HG02571 (cell line): ENCODE data around the gene KDM4C.
A peak's percentile ranks its signal among the peaks of the same experiment; 100 is the strongest.

ENCODE experiments used
- ATAC-seq: cut with Tn5 transposase; IDR thresholded peaks from one replicate; pipeline ENCODE4 v1.9.1; 2021; ENCODE audit warnings: mild to moderate bottlenecking, moderate library complexity; ENCODE audit not compliant: unreplicated experiment

Gene KDM4C

DNA sequence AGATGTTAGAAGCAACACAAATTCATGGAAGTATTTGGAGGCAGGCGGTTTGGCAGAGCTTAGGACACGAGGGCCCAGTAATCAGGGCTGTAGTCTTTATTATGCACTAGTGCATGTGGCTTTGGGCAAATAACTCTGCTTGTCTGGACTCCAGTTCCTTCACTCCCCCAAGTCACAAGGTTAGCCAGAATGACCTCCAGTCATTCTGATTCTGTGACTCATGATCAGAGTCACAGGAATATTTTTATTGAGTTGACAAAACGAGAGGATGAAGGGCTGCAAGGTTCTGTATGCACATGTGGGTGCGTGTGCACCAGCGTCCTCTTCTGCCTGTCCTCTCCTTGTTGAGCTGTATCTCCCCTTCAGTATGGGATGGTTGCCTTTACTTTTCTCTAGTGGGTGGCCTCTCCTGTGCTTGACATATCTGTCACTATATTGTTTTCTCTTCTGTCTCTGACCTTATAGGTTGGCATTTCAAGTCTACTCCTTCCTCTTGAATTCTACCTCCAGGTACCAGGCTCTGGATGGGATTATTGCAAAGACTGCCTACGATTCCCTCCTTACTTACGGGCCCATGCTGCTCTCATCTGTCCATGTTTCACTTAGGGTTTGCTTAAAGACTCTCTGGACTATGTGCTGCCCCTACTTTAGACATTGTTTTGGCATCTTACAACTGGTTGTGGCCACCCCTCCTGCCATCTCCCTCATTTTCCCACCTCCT is 94.6 kb downstream of the KDM4C start:
- no peak for ATAC-seq

DNA sequence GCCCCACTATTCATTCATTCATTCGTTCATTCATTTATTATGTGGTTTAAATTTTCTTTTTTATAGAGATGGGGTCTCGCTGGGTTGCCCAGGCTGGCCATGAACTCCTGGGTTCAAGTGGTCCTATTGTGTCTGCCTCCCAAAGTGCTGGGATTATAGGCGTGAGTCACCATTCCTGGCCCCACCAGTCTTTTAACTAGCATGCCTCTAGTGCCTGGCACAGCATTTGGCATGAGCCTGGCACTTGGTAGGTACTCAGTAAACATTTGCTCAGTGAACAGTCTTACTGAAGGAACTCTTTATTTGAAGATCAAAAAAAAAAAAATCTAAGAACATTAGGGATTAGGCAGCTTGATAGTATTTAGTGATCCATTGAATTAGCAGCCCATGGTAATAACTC is 98.1 kb downstream of the KDM4C start:
- ATAC-seq: no peak

DNA sequence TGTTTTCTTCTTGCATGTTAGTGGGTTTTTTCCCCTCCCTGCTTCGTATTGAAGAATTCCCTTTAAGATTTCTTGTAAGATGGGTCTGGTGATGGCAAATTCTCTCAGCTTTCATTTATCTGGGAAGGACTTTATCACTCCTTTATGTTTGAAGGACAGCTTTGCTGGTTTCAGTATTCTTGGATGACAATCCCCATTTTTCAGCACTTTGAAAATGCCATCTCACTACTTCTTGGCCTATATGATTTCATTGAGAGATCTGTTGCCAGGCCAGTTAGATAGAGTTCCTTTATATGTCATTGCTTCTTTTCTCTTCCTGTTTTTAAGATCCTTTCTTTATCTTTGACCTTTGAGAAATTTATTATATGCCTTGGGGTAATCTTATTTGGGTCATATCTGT is 106.3 kb downstream of the KDM4C start:
- no peak for ATAC-seq

DNA sequence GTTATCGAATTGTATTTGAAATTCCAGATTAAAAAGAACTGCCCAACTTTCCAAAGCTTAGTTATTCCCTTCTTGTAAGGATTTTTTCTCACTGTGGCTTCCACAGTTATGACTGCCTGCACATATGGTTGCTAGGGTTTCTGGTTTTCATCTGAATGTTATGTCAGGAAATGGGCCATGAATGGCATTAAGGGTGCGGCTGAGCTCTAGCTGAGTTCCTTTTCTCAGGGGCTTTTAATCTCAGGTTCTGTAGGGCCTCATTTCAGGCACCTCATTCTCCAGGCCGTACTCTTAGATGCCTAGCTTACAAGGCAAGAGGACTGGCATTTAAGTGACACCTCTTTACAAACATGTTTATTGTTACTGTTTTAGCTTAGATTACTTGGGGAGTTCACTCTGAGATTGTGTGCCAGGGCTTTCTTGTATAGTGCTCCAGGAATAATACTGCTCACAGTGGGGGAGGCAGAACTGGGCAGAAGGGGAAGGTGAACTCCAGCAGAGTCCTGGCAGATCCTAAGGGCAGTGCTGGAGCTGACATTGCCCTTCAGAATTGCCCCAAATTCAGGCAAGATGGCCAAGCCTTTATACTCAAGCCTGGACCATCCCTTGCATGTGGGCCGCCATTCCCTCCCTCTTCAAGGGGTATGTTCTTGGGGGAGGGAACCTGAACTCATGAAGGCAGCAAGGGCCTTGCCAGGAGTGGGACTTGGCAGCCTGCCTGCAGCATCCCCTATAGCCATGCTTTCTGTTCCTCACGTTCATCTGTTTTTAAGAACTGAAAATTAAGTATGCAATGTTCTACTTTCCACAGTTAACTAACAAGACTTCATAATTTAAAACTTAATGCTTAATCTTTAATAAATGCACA is 111.5 kb downstream of the KDM4C start:
- ATAC-seq: no peak

DNA sequence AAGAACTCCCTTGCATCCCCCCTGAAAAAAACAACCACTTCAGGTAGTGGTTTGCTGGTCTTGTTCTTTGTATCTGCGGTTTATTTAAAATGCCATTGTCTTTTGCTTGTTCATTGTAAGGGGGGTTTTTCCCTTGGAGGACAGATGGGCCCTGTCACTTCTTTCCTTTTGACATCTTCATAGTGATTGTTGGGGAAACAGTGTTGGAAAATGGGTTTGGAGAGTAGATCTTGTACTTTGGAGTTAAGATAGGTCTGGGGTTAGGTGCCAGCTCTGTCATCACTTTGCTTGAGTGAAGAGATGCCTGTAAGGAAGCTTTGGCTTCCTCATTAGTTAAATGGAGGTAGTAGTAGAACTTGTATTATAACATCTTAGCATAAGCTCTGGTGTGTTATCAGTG is 112.4 kb downstream of the KDM4C start:
- ATAC-seq: no peak

DNA sequence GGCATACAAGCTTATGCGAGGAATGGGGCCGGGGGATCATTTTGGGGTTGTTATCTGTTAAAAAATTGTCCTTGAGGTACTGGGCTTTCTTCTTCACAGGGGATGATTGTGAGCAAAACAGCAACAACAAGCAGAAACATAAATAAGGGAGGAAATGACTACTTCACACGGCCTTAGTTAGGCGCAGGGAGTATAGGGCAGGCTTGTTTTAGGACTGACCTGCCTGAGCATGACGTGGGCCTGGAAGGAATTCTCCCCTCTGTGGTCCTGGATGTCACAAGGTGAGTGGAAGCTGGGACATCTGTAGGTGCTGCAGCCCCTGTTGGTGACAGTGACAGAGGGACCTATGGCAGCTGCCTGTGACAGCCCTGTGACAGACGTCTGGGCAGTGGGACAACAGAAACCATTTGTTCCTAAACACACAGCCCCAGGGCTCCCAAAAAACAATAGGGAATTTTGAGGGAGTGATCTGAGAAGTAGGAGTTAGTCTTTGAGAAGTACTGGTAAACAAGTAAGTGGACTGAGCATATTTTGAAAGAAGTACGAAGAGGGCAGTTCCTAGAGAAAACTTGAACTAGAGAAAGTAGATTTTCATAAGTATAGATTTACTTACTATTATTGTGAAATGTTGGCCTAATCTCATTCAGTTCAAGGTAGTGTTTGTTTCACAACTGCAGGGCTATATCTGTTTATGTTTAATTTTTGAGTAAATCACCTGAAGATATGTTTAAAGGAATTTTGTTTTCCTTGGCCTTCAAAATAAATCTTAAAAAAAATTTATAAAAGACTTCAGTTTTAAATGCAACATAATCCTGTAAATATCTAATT is 113.1 kb downstream of the KDM4C start:
- no peak for ATAC-seq

DNA sequence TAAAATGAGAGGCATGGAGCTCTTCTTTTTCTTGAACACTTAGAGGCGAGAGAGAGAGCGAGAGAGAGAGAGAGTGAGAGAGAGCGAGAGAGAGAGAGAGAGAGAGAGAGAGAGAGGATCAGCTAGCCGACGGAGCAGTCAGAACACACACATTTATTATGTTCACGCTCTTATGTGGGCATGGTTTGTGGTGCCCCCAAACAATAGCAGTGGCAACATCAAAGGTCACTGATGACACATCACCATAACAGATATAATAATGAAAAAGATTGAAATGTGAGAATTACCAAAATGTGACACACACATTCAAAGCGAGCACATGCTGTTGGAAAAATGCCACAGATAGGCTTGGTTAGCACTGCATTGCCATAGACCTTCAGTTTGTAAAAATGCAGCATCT is 116.1 kb downstream of the KDM4C start:
- no peak for ATAC-seq

DNA sequence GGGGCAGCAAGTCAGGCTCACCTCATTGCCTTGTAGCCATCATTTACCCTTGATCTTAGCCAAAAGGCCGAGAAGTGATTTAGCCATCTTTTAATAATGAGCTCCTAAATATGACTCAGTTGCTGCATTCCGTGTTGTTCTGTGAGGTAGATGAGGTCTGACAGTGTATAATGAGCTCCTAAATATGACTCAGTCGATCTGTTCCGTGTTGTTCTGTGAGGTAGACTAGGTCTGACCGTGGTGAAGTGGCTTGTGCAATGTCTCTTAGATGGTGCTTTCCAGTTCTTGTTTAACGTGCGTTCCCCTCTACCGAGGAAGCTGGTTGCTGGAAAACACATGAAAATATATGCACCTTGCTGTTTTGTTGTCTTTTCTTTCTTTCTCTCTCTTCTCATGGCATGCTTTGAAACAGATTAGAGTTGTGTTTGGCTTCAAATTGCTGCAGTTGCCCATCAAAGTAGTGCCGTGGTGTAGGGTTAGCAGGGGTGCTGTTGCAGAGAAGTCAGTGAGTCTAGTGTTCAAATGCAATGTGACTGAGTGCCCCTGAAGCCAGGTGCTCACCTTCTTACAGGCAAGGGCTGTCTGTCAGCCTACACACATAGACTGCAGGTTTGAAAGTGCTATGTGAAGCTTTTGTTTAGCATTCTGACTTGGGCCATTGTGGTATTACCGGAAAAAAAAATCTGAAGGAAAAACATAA is 118.6 kb downstream of the KDM4C start:
- ATAC-seq: no peak

DNA sequence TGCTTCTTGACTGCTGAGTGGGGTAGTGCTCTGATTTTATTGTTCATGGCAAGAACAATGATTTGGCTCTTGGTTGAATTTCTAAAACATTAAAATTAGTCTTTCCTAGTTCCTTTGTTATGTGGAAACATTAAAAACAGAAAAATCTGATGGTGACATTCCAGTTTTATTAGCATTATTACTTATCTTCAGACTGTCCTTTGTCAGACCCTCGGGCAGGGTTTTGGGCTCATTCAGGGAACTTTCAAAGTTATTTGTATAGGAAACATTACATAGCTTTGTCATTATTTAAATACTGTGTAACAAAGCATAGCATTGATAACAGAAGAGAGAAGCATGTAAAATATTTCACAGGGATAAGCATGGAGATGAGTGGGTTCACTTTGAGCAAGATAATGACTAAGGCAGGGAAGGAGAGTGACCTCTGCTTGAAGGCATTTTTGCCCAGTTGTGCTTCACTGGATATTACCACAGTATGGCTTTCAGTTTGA is 119.9 kb downstream of the KDM4C start:
- no peak for ATAC-seq

DNA sequence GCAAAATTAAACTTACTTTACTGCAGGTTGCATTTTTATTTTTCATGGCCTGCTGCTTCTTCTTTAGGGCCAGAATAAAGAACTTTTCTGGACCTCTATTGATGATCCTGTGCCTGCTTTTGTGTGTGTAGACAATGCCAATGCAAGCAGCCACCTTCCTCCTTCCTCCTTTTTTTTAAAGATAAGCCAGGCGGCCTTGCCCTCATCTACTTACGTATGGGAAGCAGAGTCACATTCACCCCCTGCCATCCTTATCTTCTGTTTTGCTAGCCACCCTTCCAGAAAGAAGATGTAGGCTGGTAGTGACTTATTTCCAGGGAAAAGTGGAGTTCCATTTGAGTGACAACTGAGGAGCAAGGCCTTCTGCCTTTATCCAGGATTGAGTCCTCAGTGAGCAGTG is 122.9 kb downstream of the KDM4C start:
- no peak for ATAC-seq

DNA sequence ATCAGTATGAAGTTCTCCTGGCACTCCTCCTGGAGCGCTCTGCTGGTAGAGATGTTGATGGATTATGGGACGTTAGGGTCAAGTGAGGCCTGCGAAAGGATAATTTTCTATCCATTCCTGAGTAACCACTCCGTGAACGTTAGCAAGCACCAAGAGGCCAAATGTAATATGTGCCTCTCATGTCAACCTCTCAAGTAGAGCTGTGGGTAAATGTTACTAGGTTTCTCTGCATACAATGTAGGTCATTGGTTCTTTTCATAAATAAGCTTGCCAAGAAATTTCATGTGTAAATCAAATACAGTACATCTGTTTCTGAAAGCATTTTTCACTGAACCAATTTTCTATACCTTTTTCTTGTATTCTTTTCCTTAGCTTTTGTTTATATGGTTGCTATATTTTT is 126.3 kb downstream of the KDM4C start:
- no peak for ATAC-seq

DNA sequence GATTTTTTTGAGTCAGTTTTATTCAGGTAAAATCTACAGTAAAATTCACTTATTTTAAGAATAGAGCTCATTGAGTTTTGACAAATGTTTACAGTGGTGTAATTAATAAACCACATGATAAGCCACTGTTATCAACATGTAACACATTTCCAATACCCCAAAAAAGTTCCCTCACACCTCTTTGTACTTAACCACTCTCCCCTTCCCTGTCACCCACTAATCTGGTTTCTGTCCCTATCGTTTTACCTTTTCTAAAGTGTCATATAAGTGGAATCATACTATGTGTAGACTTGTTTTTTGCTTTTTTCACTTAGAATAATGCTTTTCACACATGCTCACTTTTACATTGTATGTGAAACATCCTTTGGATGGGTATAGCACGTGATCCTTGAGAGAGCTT is 127.2 kb downstream of the KDM4C start:
- ATAC-seq: no peak

DNA sequence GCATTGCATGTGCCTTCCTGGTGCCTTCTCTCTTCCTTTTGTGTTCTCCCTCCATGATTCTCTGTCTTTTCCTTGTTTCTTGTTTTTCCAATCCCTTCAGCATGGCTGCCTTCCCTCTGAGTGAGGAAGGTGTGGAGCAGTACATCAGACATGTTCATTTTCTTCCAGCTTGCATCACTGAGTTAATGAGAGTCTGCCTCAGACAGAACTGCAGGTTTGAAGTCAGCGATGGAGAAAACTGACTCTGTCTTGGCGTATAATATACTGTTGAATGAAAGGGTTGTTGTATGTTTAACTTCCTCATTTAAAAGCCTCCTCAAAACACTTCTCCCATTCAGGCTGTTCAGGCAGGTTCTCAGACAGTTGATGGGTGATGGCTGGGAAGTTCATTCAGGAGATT is 129.3 kb downstream of the KDM4C start:
- no peak for ATAC-seq

DNA sequence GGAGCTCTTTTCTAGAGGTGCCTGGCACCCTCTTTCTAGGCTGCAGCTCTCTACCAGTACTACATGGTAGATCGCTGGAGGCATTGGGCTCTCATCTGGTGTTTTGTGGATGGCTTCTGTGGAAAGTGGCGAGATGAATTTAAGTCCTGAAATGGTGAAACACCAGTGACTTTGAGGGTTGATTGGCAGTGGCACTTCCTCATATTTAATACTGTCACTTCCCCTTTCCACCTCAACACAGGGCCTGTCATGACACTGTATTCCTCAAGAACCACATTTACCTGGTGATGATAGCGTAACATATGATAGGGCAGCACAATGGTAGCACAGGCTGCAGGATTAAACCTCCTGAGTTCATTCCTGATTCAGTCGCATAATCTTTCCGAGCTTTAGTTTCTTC is 132.1 kb downstream of the KDM4C start:
- ATAC-seq: no peak

DNA sequence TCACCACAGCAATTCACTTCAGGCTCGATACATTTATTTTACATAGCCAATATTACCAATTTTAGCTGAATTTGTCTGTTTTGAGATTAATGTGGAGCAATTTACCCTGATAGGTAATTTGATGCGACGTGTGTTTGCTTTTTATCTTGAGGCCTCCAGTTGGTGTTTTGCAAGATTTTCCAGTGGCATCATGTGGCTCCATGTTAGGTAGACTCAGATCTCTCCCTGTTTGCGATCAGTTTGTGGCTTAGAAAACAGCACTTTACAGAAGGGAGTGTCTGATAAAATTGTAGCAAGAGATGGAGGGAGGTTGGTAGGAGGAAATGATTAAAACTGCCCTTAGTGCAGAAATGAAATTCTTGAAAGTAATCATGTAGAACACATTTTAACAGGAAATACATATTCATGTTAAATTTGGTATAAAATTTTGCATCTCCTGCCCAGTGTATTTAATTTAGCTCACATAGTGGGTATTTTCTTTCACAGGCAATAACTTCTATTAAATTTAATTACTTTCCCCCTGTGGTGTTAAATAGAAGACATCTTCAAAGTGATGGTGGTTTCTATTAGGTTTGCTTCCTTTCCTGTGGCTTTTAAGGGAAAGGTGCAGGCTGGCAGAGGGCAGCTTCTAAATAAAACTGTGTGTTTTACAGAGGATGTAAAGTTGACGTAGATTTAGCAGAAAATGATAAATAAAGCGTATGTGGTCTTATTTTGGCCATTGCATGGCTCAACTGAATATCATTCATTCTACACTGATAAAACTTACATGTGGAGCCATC is 135.8 kb downstream of the KDM4C start:
- ATAC-seq: no peak

DNA sequence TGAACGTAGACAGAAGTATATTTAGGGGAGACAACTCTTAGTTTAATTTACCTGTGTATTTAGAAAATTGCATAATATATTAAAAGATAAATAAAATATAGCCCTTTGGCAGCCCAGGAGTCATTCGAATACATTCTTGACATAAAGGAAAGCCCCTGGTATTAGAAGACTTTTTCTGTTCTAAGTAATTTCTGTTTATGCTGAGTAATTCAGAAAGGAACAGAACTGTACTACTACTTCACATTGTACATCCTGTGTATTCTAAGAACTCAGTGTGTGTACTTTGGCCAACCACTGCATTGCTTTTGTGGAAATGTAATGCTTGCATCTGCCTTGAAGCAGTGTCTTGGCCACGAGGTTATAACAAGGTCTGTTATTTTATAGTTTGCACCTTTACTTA is 136.4 kb downstream of the KDM4C start:
- ATAC-seq: peak; percentile 88

DNA sequence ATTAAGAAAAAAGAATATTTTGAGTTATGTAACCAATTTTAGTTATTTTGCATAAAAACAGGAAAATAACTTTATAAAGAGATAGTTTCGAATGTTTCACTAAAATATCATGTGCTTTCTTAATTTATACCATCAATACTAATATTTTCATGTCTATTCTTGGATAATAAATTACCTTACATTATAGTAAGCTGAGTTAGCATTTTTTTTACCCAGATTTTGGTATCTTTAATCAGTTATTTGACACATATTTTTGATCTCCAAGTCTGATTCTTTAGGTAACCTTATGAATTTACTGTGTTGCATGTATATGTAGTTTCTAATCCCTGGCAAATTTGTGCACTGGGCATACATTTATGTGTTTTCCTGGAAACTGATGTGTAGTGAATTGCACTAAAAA is 138.0 kb downstream of the KDM4C start:
- ATAC-seq: no peak

DNA sequence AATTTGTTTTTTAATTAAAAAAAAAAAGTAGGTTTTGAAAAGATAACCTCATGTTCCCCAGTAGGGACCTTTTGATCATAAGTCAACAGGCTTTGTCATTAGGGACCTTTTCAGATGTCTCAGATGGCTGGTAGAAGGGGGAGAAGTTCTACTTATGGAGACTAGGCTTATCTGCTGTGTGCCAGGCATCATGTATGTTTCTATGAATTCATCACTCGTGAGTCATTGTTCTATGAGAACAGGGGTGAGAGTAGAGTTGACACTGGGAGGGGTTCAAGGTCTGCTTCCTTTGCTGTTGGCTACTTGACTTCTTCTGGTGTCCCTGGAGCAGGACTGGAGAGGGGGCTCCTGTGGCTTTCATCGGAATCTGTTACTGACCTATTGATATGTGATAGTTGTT is 138.8 kb downstream of the KDM4C start:
- ATAC-seq: no peak

DNA sequence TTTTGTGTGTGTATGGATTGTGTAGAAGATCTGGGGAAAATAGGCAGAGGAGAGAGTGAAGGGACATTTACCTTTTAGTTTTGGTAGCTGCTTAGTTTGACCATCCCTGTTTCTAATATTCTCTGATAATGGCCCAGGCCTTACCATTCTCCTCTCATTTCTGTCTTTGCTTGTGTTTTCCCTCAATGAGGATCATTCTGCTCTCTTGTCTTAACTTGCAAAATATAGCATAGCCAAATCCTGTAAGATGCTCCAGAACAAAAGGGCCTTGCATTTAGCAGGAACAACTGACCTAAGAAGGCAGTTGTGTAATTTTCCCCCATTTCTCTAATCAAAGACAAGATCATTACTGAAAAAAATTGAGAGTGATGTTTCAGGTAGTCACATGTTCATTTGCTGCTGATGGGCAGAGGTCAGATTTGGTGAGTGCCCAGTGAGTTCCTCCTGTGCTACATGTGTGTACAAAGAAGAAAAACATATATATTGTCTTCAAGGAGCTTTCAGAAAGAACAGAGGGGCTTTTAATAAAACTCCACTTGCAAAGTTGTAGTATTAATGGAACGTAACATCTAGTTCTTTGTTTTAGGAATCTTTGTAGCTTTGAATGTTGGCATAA is 139.5 kb downstream of the KDM4C start:
- no peak for ATAC-seq

DNA sequence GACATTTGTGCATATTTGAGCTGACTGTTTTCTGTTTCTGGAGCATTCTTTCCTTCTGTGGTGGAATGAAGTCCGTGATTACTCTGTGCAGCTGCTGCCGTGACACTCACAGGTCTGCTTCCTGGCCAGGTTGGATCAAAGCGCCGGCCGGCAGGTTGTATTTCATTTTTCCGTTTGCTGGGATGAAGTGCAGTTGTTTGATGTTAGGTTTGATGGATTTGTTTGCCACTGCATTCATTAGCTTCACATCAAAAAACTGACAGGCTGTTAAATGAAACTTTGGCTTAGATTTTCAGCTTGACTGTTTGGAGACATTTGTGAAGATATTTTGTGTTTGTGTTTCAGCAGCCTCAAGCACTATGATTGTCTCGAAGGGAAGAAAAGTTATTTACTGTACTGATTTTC is 140.1 kb downstream of the KDM4C start:
- no peak for ATAC-seq
